Mammary microvascular endothelial cell (primary cell): Measurements from ENCODE around the gene DRC1. TPM values are rescaled to one million over a fixed set of nuclear protein-coding genes. Genes with fewer than 3 reads are reported as not detected.

Experiments used
- total RNA-seq: library from RNA; depleted of rRNA; stranded (reverse); fragments of >200 nt; gene quantifications from 2 replicates; pipeline ENCODE4 v1.2.3, GENCODE V29; 2015

Gene DRC1
- total RNA-seq, result 0.13 TPM in 1 of 2 replicates, not detected in the other

GRCh38 chr2:26401739-26402541 lies at the start of gene DRC1:
Gene DRC1 (plus strand): TSS chr2:26401920. CDS start chr2:26401990, 70 bp downstream.

DNA sequence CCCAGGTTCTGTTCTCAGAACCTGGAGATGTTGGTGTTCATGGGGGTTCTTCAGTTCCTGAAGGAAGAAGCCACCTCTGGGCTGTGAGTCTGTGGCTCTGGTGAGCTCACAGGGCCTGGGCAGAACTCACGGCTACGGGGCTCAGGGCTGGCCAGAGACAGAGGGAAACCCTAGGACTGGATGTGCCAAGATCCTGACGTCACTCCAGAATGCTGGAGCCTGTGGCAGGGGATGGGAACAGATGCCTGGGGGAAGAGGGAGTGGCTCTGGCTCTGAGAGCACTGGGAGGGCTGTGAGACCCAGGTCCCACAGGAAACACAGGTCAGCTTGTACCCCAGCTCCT lies 76.2 kb downstream of the DRC1 start, which contains the start of gene OTOF:
OTOF (minus strand) TSS at position 214 of the 343 bp plus-strand sequence.

Other genes with a start within 250 kb of the DRC1 start
- gene GAREM2, start 228.8 kb upstream of the DRC1 start, total RNA-seq, result 0.20 and 0.25 TPM in 2 replicates
- gene HADHA, start 157.3 kb upstream of the DRC1 start, total RNA-seq, result 144 and 159 TPM in 2 replicates
- 83.3 and 96.9 TPM in 2 replicates for gene HADHB, start 157.0 kb upstream of the DRC1 start, total RNA-seq
- 10.1 and 10.5 TPM in 2 replicates for gene SELENOI, start 55.8 kb upstream of the DRC1 start, total RNA-seq
- gene ADGRF3, start 55.1 kb upstream of the DRC1 start, total RNA-seq, result 0.05 and 0.20 TPM in 2 replicates
- 1.3 TPM in 2 replicates for gene OTOF, start 76.2 kb downstream of the DRC1 start, total RNA-seq
- not detected in 2 replicates for gene CIB4, start 239.4 kb downstream of the DRC1 start, total RNA-seq